Frontal cortex (tissue), 4 donors: ENCODE data around the gene CIRBP. TPM values are rescaled to one million over a fixed set of nuclear protein-coding genes. Genes with fewer than 3 reads are reported as not detected.
A peak's percentile ranks its signal among the peaks of the same experiment; 100 is the strongest.

Experiments used
- DNase-seq, 2 donors: peaks; one replicate each; pipeline ENCODE4 v3.0.0; 2012; ENCODE audit warnings: low spot score in 2 of 2
- FAIRE-seq: peaks from 2 replicates; lab custom pipeline; 2012; peaks lifted over from hg19 to GRCh38; lab: Jason Lieb, UNC
- total RNA-seq: library from RNA; depleted of rRNA; stranded (reverse); fragments of >200 nt; gene quantifications from one replicate; pipeline ENCODE4 v1.2.3, GENCODE V29; 2014
- donor health status: control.
- donor health status: control.
- donor health status: control.

The CIRBP gene
- total RNA-seq, 1 donor from 2014 or later: 573 TPM

DNA sequence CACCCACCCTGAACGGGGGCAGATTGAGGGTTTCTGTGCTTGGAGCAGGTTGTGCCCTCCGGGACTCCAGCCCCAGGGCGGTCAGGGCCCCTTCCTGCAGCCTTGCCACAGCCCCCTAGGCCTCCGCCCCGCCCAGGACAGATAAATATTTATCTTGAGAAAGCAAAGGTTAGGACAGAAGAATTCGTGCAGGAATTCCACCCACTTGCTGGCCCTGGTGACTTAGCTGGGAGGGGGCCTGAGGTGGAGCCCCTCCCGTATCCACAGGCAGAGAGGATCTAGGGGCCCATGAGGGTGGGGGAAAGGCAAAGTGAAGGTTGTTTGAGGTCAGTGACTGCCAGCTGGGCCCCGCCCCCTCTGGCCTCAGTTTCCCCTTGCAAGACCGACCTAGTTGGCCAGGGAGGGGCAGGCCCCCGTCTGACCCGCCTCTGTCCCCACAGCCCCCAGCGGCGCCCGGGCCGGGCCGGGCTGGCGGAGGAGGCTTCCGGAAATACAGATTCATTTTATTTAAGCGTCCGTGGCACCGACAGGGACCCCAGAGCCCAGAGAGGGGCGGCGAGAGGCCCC, 15.5 kb upstream of the CIRBP start:
- DNase-seq: no peak
- no peak for FAIRE-seq

DNA sequence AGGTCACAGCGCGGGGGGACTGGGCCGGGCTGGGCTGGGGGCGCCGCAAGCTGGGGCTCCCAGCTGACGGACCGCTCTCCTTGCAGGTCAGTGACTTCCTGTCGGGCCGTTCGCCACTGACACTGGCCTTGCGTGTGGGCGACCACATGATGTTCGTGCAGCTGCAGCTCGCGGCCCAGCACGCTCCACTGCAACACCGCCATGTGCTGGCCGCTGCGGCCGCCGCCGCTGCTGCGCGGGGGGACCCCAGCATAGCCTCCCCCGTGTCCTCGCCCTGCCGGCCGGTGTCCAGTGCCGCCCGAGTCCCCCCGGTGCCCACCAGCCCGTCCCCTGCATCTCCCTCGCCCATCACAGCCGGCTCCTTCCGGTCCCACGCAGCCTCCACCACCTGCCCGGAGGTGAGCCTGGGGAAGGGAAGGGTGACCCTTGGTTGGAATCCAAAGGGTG, 15.0 kb upstream of the CIRBP start:
- peak in 1 of 2 donors; percentile 73 for DNase-seq
- FAIRE-seq: no peak

DNA sequence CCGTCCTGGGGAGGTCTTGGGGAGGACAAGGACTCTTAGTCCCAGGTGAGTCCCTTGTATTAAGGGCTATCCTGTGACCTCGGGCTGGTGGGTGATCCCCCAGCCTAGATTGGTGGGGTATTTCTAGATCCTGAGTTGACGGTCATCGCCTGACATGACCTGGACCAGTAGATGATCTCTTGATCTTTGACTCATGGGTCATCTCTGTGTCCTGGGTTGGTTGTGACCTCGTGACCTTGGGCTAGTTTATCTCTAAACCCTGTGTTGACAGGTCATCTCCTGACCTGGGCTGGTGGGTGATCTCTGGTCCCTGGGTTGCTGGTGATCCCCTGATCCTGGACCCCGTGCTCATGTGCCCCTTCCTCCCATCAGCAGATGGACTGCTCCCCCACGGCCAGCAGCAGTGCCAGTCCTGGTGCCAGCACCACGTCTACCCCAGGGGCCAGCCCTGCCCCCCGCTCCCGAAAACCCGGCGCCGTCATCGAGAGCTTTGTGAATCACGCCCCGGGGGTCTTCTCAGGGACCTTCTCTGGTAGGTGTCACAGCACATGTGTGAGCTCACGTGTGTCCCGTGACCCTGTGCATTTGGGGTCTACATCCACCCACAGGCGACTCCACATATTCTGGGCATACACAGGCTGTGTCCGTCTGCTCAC, 14.5 kb upstream of the CIRBP start:
- FAIRE-seq (no peak), DNase-seq (no peak)

DNA sequence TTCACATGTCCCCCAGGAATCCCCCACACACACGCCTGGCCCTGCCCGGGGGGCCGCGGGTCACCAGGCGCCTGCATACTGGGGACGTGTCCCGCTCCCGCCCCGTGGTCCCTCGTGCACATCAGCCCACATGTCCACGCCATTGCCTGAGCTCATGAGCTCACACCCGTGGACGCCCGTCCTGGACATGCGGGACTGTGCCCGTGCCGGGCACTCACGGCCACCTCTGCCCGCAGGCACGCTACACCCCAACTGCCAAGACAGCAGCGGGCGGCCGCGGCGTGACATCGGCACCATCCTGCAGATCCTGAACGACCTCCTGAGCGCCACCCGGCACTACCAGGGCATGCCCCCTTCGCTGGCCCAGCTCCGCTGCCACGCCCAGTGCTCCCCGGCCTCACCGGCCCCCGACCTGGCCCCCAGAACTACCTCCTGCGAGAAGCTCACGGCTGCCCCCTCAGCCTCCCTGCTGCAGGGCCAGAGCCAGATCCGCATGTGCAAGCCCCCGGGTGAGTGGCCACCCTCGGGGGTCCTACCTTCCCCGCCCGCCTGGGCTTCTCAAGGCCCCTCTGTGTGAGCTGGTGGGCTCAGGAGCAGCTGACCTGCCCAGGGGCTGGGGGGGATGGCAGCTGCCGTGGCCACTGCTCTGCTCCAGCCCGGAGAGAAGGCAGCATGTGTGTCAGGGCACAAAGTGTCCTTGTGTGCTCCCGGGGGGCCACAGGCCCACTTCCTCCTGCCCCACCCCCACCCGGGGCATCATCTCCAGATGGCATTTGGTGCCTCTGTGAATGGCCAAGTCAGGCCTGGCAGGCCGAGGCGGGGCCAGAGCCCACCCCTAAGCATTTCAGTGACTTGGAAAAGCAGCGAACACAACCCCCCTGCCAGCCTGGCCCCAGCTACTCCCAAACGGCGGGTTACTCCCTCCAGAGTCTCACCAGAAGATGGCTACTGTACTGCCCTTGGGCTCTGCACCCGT, 13.7 kb upstream of the CIRBP start:
- DNase-seq (peak in 1 of 2 donors; percentile 78), FAIRE-seq (no peak)

DNA sequence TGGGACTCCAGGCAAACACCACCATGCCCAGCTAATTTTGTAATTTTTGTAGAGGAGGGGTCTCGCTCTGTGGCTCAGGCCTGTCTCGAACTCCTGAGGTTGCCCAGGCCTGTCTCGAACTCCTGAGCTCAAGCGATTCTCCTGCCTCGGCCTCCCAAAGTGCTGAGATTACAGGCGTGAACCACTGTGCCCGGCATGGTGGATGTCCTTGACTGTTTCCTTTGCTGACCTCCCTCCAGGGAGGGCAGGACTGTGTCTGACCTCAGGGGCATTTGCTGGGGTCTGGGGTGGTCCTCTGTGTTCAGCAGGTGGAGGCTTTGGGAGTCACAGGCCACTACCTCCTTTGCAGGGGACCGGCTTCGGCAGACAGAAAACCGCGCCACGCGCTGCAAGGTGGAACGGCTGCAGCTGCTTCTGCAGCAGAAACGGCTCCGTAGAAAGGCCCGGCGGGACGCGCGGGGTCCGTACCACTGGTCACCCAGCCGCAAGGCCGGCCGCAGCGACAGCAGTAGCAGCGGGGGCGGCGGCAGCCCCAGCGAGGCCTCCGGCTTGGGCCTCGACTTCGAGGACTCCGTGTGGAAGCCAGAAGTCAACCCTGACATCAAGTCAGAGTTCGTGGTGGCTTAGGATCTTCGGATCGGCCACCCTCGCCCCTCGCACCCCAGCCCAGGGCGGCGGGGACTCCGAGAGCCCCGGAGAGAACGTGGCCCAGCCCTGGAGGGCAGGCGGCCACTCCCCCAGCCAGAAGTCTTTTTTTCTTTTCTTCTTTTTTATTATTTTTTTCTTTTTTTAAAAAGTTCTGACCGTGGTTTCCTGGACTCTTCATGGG, 12.3 kb upstream of the CIRBP start:
- DNase-seq (no peak), FAIRE-seq (no peak)

DNA sequence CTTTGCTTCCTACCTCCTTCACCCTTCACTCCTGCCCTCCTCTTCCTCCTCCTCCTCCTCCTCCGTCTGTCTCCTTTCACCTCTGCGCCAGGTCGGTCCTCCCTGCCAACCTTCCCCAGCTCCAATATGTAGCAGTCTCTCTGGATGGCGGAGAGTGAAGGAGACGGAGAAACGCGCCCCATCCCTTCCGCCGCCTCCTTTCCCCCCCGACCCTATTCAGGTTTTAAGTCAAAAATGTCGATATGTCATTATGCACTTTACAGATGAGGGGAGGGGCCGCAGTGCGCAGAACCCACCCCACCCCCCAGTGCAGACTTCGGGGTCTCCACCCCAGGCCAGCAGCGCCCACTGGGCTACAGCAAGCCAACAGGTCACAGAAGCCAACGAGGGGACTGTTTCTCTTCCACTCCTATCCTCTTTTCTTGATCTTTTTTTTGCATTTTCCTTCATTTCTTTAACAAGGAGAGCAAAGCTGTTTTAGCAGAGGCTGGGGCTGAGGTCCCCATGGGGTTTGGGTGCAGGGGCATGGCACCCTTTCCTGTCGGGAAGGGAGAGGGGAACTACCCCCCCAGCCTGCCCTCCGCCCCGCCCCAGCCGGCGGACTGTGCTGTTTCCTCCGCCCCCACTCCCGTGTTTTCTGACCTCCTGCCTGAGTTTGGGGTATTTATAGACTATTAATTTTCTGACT, 11.5 kb upstream of the CIRBP start:
- DNase-seq: no peak
- FAIRE-seq: no peak

DNA sequence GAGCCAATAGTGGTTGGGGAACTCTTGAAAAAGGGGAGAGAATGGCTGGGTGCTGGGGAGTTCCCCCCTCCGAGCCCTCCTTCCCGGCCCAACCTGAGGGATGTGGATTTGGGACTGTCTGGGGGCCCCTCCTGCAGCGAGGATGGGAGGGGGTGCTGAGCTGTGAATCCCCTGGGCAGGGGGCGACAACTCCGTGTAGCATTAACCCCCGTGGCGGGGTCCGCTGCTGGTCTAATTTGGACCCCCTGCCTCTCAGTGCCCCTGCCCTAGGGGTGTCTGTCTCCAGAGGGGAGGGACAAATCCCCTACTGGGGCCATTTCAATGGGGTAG, 11.0 kb upstream of the CIRBP start:
- FAIRE-seq (no peak), DNase-seq (no peak)

DNA sequence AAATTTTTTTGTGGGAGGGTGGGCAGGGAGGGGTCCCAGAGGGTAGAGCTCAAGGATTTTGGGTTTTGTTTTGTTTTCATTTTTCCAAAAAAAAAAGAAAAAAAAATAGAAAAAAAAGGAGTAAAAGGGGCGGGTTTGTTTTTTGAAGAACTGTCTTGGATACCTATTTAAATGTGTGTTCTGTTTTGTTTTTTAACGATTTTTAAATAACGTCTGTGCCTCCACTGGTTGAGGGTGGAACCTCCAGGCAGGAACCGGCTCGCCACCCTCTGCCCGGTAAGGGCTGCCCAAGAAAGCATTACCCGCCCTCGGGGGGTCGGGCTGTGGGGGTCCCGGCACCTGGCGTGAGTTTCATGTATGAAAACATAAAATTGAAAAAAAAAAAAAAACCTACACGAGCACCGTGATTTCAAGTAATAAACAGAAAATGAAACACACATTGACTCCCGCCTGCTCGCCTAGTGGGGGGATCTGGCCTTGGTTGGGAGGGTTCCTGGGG, 10.4 kb upstream of the CIRBP start:
- DNase-seq (no peak), FAIRE-seq (no peak)

DNA sequence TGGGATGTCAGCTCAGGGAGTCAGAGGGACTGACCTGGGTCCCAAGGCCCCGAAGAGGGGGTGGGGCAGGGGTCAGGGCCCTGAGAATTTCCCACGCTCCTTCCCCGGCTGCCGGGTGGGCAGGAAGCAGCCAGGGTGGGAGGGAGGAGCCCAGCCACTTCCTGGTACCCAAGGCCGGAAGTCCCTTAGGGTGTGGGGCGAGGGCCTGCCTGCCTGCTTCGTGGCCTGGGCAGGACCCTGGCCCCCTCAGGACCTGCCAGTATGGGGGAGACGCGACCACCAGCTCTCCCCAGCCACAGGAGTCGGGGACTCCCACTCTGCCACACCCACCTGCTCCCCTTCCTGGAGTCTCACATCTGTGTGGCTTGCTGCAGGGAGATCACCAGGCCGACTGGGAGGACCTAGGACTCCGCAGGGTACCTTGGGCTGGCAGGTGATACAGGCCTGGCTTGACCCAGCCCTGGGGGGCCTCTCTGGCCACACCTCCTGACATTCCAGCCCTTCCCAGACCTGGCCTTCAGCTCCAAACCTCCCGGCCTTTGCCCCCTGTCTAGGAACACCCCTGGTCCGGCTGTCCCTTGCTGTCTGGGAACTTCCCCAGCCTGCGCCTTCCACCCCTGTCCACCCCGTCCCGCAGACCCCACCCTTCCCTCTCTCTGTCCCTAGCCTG, 9.8 kb upstream of the CIRBP start:
- no peak for FAIRE-seq
- no peak for DNase-seq

DNA sequence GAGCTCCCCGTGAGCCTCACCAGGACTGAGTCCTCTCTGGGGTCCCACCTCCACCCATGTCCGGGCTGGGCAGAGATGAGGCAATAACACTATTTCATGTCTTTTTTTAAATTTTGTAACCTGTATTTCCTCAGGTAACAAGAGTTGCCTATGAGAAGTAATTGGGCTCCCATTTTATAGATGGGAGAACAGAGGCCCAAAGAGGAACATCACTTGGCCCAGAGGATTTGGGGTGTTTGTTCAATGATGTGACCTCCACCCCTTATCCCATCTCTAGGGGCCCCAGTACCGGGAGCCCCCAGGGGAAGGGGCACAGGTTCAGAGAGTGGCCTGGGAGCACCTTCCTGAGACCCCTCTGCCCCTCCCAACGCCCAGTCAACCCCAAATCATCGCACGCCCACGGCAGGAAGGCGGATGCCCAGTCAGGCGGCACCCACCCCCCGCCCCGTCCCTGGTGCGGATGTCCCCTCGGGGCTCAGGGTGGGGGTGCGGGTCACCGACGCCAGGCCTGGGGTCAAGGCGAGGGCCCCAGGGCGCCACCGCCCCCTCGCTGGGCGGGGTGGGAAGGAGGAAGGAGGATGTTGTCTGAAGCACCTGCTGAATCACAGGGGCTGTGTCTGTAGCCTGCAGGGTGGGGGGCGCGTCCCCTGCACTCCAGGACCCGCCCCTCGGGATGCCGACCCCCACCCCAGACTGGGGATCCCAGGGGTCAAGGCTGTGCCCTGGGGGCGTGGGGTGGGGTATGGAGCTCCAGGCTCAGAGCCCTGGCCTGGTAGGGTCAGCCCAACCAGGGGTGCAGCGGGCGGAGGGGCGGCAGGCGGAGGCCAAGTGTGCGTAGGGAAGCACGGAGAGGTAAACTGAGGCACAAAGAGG, 9.0 kb upstream of the CIRBP start:
- DNase-seq (no peak), FAIRE-seq (no peak)

DNA sequence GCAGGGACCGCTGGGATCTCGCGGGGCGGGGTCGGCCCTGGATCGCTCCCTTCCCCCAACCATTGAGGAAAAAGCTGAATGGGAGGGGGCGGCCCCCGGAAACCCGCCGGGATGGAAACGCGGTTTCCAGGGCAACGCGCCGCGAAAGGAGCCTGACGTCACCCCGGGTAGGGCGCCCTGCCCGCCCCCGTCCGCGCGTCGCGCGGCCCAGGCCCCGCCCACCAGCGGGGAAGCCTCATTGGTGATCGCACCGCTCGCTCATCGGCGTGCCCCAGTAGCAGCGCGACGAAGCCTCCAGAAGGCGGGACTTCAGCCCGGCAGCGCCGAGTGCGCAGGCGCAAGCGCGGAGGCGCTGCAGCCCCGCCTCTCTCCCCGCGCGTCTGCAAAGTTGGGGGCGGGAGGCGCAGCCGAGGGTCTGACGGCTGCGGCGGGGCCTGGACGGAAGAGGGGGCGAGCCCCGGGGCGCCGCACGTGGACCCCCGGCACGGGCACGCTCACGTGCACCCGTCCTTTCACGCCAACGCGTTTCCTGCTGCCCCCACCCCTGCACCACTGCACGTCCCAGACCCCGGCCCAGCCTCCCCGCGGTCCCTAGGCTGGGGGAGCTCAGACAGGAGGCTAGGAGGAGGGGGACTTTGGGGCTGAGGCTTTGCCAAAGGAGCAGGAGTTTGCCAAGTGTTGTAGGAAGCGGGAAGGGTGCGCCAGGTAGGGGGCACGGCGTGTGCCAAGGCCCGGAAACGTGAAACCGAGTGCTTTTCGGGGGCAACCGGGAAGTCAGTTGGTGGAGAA, 8.2 kb upstream of the CIRBP start:
- peak; percentile 99 for DNase-seq
- no peak for FAIRE-seq

DNA sequence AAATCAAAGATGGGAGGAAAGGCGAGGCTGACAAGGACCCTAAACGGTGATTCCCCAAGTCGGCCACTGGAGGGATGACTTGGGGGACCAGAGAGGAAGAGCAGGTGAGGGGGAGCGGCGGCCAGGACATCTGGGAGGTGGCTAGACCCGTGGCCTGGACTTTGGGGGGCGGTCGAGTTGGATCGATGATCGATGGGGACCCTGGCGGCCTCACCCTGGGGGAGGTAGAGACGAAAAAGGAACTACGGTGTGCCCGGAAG, 7.7 kb upstream of the CIRBP start:
- FAIRE-seq: no peak
- DNase-seq: no peak

DNA sequence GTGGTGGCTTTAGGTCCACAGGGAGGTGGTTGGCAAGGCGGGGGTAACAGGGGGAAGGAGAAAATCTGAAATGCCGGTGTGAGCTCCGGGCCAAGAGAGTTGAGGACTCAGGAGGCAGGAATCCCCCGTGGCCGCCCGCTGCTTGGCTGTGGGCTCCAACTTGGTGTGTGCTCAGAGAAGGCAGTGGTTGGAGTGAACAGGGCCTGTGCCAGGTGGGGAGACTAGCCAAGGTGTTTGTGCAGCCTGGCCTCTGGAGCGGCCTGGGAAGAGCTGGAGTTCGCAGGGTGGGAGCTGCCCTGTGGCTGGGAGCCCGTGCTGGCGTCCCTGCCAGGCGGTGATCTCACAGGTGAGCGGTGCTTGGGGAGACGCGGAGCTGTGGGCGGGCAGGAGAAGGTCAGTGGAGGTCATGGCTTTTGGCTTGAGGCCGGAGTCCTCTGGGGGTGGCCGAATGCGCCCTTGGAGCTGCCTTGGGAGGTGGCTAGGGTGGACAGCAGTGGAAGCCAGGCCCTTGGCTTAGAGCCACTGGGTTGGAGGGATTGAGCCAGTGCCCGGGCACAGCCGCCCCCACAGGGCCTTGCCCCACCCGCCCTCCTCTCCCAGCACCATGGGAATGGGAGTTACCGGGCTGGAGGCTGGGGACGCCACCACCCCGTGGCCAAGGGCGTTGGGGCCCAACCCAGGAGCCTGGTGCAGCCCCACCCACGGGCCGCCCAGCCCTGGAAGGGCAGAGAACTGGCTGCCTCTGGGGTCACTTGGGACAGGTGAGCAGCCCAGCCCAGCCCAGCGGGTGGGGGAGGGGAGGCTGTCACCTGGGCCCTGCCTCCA, 7.1 kb upstream of the CIRBP start:
- FAIRE-seq: no peak
- DNase-seq: no peak

DNA sequence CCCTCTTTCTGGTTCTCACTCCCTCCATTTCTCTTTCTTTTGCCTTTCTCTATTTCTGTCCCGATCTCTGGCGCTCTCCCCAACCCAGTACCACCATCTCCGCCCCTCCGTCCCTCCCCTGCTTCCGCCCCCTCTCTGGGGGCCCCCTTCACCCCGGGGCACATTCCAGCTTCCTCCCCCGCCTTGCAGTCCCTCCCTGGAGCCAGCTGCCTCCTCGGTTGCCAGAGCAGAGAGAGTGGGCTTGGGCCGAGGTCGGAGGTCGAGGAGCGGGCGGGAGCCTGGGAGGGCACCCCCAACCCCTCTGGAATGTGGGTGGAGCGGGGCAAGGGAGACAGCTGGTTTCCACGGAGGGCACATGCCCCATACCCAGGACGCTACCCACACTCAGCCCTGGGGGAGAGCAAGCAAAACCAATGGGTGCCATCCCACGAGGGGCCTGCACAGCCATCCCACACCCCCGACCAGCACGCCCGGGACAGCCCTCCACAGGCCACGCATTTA, 6.5 kb upstream of the CIRBP start:
- DNase-seq (no peak), FAIRE-seq (no peak)

DNA sequence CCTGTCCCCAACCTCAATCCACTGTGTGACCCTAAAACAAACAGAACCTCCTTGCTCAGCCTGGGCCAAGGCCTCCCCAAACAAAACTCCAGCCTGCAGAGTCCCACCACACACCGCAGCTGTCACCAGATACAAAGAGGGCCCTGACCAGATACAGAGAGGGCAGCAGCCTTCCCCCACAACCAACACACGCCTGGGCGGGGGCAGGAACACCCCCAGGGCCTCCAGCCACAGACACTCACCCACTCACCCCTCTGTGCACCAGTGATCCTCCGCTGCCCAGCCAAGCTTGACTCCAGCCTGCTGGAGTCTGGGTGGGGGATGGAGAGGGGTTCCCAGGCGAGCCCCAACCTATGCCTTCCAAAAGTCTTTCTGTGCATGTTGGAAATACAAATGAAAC, 5.9 kb upstream of the CIRBP start:
- DNase-seq: no peak
- no peak for FAIRE-seq

DNA sequence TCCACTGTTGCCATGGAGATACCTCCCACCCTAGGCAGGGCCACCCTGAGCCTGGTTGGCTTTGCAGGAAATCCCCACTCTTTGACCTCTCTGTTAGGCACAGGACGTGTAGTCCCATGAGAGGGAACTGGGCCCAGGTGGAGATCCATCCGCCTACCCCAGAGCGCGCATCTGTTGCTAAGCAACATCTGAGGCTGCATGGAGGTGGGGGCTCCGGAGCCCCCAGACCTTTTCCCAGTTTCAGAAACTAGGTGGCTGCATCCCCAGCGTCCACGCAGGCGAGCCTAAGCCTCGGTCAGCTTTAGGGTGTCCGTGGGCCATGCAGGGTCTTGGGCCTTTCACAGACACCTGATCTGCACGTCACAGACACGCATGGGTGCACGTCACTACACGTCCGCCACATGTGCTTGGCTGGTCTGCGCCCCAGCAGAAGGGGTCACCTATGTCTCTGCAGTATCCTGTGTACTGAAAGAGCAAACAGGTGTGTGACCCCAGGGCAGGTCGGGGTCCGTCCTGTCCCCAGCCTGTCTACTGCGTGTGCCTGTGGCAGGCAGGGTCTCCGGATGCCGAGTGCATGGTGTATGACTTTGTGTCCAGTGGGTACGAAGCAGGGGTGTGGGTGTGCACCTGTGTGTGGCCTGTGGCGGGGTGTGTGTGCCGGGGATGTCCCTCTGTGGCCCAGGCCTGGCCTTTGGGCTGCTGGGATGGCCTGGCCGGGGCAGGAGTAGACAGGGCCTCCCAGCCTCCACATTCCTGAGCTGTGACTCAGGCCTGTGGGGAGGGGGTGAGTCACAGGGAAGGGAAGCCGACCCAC, 4.1 kb upstream of the CIRBP start:
- DNase-seq: no peak
- no peak for FAIRE-seq
